NCI-H1930 (cell line): Measurements from ENCODE around the gene CRYBG2.
"Not testable (repeated sequence)": the region's sequence is repeated elsewhere in the genome, so short reads cannot be mapped to it uniquely, and the experiment has no call there.

ENCODE experiments used
- DNase-seq, 2 experiments: peaks; one replicate each; lab custom pipeline; 2025; lab: John Stamatoyannopoulos, UW

CRYBG2 gene

GRCh38 chr1:26293911-26294463 is 59.9 kb downstream of the CRYBG2 start:
- DNase-seq = no peak

- not testable (repeated sequence) for DNase-seq
Measured at GRCh38 chr1:26292735-26293134, 61.2 kb downstream of the CRYBG2 start.

GRCh38 chr1:26291939-26292338 is 62.0 kb downstream of the CRYBG2 start:
- no peak for DNase-seq

- no peak for DNase-seq
Measured at GRCh38 chr1:26291433-26291832, 62.5 kb downstream of the CRYBG2 start.

GRCh38 chr1:26290882-26291261 is 63.1 kb downstream of the CRYBG2 start:
- no peak for DNase-seq

- no peak for DNase-seq
Measured at GRCh38 chr1:26290122-26290881, 63.6 kb downstream of the CRYBG2 start.

- DNase-seq = no peak
Measured at GRCh38 chr1:26289158-26290059, 64.5 kb downstream of the CRYBG2 start.

GRCh38 chr1:26288311-26288941 is 65.5 kb downstream of the CRYBG2 start:
- DNase-seq = no peak

GRCh38 chr1:26287811-26288210 is 66.1 kb downstream of the CRYBG2 start:
- no peak for DNase-seq

GRCh38 chr1:26287033-26287711 is 66.8 kb downstream of the CRYBG2 start:
- DNase-seq = no peak

- DNase-seq = no peak
Measured at GRCh38 chr1:26286064-26286416, 67.9 kb downstream of the CRYBG2 start.

GRCh38 chr1:26285366-26286063 is 68.4 kb downstream of the CRYBG2 start:
- no peak for DNase-seq

GRCh38 chr1:26284597-26285347 is 69.2 kb downstream of the CRYBG2 start:
- DNase-seq = peak in 1 of 2 experiments; percentile 26

- no peak for DNase-seq
Measured at GRCh38 chr1:26283871-26284596, 69.9 kb downstream of the CRYBG2 start.

GRCh38 chr1:26283279-26283853 is 70.6 kb downstream of the CRYBG2 start:
- no peak for DNase-seq

GRCh38 chr1:26282401-26282918 is 71.5 kb downstream of the CRYBG2 start:
- no peak for DNase-seq

- DNase-seq = no peak
Measured at GRCh38 chr1:26281971-26282370, 72.0 kb downstream of the CRYBG2 start.

GRCh38 chr1:26281091-26281958 is 72.6 kb downstream of the CRYBG2 start:
- no peak for DNase-seq
